Measurements from ENCODE around the gene HECTD4.
"Not testable (repeated sequence)": the region's sequence is repeated elsewhere in the genome, so short reads cannot be mapped to it uniquely, and the experiment has no call there.

Gene HECTD4

DNA sequence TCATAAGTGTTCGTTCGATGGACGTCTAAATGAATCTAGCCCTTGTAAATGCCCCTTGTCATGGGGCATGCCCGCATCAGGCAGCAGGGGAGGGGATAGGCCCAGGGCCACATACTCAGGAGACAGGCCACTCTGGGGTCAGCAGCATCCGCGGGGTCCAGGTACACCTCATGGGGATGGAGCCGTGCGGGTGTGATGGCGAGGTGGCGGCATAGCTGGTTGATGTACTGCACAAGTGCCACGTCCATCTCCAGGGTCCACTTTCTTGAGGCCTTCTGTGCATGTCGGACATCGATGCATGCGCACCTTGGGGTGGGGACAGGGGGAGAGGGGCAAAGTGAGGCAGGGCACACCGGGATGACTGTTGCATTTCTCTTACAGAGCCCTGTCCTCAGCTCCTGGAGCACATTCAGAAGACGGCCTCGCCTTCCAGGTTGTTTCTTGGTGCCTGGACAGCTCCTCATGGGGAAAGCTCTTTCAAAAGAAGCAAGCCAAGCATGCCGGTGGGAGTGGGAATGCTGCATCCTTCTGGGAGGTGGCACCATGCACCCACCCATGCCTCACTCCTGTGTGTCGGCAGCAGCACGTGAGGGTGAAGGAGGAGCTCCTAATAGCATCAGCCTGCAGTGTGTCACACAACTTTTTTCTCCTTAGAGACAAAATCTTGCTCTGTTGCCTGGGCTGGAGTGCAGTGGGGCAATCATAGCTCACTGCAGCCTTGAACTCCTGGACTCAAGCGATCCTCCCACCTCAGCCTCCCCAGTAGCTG, 209.5 kb downstream of the HECTD4 start:
- DNase-seq: no peak

DNA sequence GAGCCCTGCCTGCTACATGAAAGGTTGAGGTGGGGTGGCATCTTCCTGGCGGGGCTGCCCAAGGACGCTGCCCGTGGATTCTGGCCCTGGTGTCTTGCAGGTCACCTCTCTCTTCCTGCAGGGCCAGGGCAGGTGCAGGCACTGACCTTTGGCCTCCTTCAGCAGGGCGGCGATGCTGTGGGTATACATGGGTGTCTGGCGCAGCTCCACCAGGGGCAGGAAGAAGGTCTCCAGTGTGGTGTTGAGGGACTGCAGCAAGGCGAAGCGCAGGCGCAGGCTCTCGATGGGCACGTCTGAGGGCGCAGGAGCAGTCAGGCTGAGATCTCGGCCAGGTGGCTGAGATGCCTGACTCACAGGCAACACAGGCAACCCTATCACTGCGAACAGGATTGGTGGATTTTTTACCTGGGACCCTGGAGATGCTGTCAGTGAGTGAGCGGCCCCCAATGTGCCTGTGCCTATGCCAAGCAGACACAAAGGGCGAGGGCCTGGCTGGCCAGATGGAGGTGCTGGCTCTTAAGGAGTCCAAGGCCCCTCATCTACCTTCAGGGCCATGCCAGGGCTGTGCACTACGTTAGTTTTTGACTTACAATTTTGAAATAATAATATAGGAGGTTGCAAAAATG, 211.1 kb downstream of the HECTD4 start:
- DNase-seq: no peak

DNA sequence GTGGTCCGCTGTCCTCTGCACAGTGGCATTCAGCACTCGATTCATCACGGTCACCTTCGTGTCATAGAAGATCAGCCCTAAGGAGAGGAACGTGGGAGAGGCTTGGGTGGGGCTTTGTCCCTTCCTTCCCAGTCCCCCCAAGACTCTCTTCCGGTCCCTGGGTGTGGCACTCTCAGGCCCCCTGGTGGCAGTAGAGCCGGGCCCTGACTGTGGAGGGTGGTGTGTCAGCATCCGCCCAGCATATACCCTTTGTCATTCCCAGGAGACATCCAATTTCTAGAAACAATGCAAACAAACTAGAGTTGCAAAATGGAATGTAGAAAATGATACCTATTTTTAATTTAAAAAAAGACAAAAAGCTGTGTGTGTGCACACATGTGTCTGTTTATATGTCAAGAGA, 211.9 kb downstream of the HECTD4 start:
- DNase-seq: no peak

DNA sequence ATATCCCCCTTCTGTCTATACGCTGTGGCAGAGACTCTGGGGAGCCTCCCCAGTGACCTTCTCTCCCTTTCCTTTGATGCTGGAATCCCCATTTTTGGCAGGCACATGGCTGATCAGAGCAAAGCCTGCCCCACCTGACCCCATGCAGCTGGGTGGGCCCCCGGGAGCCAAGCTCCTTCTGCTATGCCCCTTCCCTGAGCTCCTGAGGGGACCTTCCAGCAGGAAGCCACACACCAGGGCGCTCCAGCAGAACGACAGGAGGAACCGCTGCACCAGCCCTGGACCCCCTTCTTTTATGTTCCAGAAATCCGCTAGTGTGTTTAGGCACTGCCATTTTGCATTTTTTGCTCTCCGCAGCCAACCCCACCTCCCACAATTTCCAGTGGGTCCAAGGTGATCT, 212.3 kb downstream of the HECTD4 start:
- DNase-seq: no peak

DNA sequence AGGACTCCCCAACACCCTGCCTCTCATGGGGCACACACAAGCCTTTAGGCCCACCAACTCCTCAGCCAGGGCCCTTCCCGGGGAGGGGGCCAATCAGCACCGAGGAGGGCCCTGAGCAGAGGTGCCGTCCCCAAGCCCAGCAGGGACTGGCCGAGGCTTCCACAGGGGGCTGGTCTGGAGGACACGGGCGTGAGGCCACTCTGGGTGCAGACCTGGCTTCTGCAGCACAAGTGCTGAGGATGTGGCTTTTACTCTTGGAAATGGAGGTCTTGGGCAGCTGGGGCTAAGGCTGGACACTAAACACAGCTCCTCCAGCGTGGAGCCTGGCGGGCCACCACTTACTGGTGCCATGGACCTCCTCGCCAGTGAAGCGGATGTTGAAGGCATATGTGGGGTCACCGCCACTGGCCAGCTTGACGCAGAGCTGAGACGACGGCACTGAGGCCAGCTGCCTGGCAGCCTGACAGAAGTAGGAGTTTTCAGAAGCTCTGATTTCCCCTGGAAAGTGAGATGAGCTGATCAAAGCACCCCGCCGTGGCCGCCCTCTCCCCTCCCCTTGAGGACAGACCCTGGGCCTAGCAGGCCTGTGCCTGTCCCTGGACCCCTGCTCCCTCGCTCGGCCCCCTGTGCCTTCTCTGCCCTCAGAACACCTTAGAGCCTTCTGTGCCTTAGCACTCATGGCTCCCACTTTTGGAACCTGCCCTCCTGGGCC, 212.9 kb downstream of the HECTD4 start:
- no peak for DNase-seq

DNA sequence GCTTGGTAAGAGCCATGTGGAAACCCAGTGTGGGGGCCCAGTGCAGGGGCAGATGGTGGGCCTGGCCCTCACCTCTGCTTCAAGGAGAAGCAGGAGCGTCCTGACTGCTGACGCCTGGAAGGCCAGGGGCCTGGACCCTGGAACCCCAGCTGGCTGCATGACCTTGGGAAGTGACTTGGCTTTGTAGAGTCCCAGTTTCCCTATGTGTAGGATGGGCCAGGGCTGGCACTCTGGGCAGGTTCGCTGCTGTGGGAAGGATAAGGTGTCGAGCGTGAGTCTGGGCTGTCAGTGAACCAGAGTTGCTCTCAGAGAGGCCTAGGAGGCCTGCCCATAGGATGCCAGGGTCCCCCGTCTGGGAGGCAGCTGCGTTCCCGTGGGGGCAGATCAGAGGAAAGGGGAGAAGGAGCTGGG, 213.7 kb downstream of the HECTD4 start:
- no peak for DNase-seq

DNA sequence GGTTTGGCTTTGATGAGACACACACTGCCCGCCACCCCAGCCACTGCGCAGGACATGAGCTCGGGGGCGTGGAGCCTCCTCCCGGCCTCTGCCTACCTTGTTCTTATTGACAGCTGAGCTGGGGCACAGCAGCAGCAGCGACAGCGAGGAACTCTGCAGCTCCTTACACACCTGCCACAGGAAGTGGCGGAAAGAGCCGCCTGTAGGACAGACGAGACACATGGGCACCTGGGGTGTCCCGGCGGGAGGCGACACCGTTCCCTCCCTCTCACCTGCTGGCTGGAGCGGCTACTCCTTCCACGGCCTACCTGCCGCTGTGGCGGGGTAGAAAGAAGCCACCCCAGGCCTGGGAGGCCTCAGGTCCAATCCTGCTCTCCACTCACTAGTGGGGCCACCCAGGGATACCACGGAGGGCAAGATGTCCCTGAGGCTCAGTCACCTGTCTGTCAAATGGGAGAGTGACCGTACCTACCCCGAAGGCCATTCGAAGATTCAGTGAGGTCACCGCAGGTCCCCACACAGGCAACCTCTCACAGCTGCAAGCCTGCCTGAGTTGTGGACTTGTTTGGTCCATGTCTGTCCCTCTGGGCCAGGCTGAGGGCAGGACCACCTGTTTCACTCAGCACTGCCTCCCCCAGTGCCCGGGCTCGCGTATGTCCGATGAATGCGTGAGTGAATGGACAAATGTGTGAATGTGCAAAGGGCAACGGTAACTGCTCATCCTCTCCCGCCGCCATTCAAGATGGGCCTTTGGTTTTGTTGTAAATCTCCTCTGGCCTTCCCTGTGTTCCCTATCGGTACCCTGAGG, 214.3 kb downstream of the HECTD4 start:
- no peak for DNase-seq

DNA sequence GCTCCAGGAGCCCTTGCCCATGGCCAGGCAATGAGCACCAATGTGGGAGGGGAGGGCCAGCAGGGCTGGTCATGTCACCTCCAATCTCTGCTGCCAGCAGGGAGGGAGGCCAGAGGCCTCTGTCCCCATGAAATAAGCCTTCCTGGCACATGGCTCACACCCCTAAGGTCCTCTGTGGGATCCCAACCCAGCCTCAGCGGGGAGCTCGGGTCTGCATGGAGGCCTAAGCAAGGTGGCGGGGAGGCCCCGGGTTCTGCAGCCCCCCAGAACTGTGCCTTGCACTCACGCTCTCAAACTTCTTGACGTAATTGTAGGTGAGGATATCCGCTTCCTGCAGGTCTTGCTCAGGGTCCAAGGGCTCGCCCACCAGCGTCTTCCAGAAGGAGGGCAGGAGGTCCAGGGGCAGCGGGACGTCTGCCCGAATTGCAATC, 215.2 kb downstream of the HECTD4 start:
- no peak for DNase-seq

DNA sequence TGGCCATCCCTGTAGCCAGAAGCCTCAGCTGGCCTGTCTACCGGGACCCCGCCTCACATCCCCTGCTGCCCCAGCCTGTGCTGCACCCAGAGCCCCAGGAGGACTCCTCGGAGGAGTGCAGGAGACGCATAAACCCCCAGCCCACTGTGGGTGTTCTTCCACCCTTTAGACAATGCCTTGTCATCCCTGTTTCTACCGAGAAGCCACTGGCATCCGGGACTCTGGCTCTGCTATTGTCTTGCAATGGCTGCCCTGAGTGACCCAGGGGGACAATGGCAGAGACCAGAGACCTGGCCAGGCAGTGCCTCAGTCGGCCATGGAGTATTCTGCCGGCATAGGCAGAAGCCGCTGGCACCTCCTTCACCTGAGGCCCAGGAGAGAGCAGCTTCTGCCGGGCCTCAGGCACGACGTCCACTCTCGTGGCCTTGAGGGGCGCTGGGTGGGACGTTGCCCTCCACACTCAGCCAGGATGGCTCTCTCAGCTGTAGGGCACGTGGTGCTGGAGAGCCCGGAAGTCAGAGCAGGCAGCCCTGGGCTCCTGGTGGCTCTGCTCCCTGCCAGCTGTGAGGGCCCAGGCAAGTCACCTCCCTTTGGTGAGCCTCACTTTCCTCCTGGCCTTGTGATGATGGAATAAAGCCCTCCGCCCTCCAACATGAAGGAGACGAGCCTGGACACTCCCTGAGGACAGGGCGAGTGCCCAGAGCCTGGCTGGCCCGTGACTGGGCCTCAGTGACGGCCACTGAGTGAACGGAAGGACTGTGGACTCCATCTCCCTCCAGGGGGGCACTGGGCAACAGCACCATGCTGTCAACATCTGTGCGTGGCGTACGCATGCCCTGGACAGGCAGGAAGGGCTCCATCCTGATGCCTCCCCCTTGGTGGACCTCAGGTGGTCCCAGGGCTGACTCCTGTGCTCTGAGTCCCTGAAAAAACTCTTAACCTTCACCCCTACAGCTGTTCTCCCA, 215.9 kb downstream of the HECTD4 start:
- no peak for DNase-seq

DNA sequence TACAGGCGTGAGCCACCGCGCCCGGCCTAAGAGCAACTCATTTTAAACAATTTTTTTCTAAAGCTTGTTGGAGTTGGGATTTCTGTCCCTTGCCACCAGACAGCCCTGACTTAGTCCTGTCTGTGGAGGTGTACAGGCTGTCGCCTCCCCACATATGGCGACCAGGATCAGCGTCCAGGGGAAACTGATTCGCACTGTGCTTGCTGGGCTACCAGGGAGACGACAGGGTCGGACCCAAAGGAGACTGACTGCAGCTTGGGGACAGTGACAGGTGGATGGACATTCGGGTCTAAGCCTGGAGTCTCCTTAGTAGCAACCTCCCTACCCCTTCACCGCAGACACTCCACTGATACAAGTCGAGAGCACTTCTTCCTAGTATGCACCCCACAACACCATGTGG, 216.6 kb downstream of the HECTD4 start:
- no peak for DNase-seq

DNA sequence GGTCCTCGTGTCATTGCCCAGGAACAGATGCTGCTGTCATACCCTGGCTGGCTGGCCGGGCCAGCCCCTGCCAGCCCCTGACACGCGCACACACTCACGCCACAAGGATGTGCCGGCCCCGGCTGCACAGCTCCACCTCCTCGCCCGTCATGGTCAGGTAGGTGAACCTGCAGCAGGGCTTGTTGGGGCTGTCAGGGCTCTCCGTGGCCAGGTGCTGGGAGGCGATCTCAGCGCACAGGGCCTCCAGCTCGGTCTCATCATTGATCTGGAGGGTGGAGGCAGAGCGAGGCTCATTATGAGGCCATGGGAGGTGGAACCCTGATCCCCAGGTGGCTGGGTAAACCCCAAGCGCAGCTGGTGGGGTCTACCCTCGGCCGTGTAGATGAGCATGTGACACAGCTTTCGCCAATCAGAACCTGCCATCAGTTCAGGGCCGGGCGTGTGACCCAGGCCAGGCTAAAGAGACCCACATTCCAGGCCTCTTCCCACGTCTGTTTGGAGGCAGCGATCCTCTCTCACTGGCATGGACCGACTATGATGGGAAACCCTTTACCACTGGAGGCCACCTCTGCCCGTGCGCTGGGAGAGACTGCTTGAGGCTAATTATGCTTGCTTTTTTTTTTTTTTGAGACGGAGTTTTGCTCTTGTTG, 218.1 kb downstream of the HECTD4 start:
- DNase-seq: no peak

DNA sequence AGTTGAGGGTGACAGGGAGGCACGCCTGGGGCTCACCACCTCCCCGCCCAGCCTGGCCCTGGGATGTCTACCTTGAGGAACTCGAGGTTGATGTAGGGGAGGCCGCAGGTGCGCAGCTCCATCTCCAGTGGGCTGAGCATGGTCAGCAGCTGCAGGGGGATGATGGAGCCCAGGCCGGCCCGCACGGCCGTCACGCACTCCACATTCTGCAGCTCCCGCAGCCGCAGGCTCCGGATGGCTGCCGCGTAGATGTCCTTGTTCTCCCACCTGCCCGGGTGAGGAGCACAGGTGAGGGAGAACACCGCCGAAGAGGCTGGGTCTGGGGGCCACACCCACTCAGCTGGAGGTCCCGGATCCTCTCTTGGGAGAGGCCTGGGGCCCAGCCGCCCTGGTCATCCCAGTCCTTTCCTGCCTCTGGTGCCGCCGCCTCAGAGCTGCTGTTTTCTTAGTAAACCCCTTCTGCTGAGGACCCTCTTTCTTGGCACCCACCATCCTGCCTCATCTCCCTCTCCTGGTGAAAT, 218.7 kb downstream of the HECTD4 start:
- no peak for DNase-seq

DNA sequence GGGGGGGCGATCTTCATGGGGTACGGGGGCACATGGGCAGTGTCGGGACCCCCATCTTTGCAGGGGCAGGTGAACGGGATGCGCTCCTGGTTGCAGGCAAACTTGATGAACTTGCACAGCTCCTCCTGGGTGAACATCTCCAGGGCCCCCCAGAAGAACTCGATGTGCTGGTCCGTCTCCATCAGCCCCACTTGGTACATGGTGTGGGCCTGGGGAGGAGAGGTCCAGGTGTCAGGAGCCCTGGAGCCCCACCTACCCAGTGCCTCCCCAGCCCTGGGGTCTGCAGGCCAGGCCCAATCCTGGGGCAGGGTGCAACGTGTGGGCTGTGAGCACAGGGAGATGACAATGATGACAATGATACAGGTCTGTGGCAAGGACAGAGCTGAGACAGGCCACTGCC, 219.2 kb downstream of the HECTD4 start:
- DNase-seq: no peak

DNA sequence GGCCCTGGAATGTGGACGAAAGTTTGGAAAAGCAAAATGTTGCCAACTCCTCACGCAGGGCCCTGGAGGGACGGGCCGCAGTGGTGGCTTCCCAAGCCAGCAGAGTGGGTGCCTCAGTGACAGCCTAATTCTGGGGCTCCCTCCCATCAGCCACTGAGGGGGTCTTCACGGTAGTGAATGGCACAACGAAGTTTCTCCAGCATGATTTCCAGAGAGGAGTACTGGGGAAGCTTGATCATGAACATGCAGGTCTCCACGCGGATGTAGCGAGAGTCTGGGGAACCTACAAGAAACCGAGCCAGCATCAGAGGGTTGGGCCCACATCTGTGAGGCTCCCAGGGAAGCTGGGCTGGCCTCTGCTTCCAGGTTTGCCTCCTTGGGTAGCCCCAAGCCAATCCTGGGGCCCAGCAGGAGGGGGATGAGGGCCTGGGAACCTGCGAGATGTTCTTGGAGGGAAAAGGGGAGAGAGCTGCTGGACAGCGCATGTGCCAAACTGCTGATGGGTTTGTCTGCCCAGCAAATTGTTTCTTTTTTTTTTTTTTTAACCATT, 219.9 kb downstream of the HECTD4 start:
- DNase-seq: no peak

DNA sequence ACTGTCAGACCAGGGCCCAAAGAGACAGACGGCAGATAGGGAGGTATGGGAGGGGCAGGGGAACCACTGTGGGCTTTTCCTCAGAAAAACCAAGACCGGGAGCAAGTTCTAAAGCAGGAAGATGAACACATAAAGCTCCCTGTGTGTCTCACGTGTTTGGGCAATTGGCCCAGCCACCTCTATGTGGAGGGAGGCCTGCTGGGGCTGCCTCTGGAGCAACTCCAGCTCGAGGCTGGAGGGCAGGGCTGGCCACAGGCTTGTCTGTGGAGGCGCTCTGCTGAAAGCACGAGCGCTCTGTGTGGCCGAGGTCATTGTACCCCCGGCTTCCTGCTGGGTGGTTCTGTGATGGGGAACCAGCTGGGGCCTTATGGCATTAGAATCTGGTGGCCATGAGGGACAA, 220.5 kb downstream of the HECTD4 start:
- no peak for DNase-seq

DNA sequence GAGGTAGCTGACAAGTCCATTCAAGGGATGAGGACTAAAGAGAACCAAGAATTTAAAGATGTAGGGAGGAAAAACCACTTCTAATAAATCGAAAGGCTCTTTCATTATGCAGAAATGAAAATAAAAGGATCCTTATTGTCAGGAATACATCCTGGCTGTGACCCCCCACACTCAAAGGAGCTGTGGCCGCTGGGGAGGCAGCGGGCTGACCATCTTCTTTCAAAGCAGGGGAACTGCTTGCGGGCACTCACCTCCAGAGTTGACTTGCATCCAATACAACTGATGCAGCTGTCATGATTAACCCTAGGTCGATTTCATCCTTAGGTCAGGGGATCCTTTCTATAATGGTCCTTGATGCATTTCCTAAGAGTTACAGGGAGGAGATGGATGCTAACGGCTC, 221.6 kb downstream of the HECTD4 start:
- no peak for DNase-seq

DNA sequence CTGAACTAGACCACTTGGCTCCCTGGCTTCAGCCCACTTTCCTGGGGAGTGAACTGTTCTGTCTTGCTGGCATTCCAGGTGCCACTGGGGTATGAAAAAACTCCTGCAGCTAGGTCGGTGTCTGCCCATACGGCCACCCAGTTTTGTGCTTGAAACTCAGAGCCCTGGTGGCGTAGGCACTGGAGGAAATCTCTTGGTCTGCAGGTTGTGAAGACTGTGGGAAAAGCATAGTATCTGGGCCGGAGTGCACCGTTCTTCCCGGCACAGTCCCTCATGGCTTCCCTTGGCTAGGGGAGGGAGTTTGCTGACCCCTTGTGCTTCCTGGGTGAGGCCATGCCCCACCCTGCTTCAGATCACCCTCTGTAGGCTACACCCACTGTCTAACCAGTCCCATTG, 223.1 kb downstream of the HECTD4 start:
- no peak for DNase-seq

DNA sequence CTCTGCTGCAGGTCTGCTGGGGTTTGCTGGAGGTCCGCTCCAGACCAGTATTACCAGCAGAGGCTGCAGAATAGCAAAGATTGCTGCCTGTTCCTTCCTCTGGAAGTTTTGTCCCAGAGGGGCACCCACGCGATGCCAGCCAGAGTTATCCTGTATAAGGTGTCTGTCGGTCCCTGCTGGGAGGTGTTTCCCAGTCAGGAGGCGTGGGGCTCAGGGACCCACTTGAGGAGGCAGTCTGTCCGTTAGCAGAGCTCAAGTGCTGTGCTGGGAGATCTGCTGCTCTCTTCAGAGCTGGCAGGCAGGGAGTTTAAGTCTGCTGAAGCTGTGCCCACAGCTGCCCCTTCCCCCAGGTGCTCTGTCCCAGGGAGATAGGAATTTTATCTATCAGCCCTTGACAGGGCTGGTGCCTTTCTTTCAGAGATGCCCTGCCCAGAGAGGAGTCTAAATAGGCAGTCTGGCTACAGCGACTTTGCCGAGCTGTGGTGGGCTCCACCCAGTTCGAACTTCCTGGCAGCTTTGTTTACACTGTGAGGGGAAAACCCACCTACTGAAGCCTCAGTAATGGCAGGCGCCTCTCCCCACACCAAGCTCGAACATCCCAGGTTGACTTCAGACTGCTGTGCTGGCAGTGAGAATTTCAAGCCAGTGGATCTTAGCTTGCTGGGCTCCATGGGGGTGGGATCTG, 223.6 kb downstream of the HECTD4 start:
- not testable (repeated sequence) for DNase-seq

DNA sequence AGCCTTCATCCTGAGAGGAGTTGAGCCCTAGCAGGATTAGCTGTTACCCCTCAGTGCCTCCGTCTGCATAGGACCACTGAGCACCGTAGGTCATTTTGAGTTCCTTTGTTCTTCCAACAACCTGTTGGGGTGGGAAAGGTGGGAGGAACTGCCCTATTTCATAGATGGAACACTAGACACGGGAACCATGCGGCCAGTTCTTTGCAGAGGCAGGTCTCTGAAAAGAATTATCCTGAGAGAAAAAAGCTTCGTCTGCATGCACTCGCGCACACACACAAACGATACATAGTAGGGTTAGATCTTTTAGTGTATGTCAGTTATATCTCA, 228.4 kb downstream of the HECTD4 start:
- no peak for DNase-seq

DNA sequence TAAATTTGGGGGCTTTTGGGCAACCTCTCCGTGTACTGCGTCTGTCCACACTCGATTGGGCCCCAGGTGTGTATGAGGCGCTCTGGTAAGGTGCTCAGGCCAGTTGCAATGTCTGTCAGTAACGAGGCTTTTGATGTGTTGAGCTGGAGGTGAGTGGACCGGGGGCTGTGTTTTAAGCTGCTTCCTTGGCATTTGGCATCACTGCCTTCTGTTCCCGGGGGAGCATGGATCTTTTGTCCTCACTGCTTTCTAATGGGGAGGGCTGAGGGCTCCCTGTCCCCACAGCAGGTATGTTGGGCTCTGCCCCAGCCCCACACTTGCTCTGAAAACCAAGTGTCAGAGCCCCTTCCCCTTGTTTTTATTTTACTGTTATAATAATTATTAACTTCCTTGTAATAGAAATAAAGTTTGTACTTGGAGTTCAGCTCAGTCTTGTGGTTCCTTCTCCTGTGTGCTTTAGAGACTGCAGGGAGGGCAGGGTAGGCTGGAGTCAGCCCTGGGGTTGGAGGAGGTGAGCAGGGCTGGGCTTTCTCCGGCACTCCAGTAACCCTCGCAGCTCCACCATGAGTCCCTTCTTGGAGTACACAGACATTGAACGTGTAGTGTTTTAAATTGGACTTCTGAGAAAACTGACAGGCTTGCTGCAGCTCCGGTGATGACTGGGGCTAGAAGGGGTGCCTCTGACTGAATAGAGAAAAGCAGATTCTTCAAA, 228.9 kb downstream of the HECTD4 start:
- DNase-seq: no peak

Measured in NCI-H1694 treated with DMSO at 0.1 percent for 48 hours (cell line).